Calu3 (cell line): ENCODE data around the gene CIB1. TPM values are rescaled to one million over a fixed set of nuclear protein-coding genes. Genes with fewer than 3 reads are reported as not detected.

ENCODE experiments used
- BruUV-seq: library from RNA; stranded (reverse); fragments of 400-500 nt; replicated peaks from 2 replicates; lab custom pipeline; 2021; lab: Mats Ljungman, UMichigan
- CTCF ChIA-PET: fragments of 300-600 bp; sonication (Branson Sonifier 250); formaldehyde crosslinking; loops from one replicate; lab custom pipeline; 2022; ENCODE audit warnings: antibody characterized with exemption; lab: Charles Lee
- DNase-seq: peaks from one replicate; pipeline ENCODE4 v3.0.0; 2022
- H3K27ac Mint-ChIP-seq: one replicate; pipeline ENCODE4 v1.8.0; 2022; ENCODE audit warnings: mixed read lengths; ENCODE audit not compliant: unreplicated experiment
- H3K27me3 Mint-ChIP-seq: one replicate; pipeline ENCODE4 v1.8.0; 2022; ENCODE audit warnings: mixed read lengths; ENCODE audit not compliant: unreplicated experiment
- H3K36me3 Mint-ChIP-seq: one replicate; pipeline ENCODE4 v1.8.0; 2022; ENCODE audit warnings: mild to moderate bottlenecking, moderate library complexity, mixed read lengths; ENCODE audit not compliant: insufficient read depth, unreplicated experiment
- H3K4me1 Mint-ChIP-seq: one replicate; pipeline ENCODE4 v1.8.0; 2022; ENCODE audit warnings: mild to moderate bottlenecking, low read depth, mixed read lengths; ENCODE audit not compliant: unreplicated experiment
- H3K4me3 Mint-ChIP-seq: one replicate; pipeline ENCODE4 v1.8.0; 2022; ENCODE audit warnings: mild to moderate bottlenecking, low read depth, moderate library complexity, mixed read lengths; ENCODE audit not compliant: unreplicated experiment
- H3K9me3 Mint-ChIP-seq: one replicate; pipeline ENCODE4 v1.8.0; 2022; ENCODE audit warnings: low read depth, mixed read lengths; ENCODE audit not compliant: unreplicated experiment
- CTCF ChIP-seq: fragments of 200-600 bp; IDR thresholded peaks from one replicate; pipeline ENCODE4 v1.8.0; 2022; ENCODE audit warnings: antibody characterized with exemption; ENCODE audit not compliant: unreplicated experiment
- intact Hi-C: fragments of 100-400 bp; cut with micrococcal nuclease; formaldehyde crosslinking; loops from one replicate; pipeline ENCODE4 v1.10.0; 2022; ENCODE audit not compliant: unreplicated experiment
- total RNA-seq: library from RNA; stranded (reverse); gene quantifications from 2 replicates; pipeline ENCODE4 v1.2.3, GENCODE V29; 2022

CIB1 gene
- total RNA-seq, 1 experiment from 2014 or later, result 82.8 TPM

DNA sequence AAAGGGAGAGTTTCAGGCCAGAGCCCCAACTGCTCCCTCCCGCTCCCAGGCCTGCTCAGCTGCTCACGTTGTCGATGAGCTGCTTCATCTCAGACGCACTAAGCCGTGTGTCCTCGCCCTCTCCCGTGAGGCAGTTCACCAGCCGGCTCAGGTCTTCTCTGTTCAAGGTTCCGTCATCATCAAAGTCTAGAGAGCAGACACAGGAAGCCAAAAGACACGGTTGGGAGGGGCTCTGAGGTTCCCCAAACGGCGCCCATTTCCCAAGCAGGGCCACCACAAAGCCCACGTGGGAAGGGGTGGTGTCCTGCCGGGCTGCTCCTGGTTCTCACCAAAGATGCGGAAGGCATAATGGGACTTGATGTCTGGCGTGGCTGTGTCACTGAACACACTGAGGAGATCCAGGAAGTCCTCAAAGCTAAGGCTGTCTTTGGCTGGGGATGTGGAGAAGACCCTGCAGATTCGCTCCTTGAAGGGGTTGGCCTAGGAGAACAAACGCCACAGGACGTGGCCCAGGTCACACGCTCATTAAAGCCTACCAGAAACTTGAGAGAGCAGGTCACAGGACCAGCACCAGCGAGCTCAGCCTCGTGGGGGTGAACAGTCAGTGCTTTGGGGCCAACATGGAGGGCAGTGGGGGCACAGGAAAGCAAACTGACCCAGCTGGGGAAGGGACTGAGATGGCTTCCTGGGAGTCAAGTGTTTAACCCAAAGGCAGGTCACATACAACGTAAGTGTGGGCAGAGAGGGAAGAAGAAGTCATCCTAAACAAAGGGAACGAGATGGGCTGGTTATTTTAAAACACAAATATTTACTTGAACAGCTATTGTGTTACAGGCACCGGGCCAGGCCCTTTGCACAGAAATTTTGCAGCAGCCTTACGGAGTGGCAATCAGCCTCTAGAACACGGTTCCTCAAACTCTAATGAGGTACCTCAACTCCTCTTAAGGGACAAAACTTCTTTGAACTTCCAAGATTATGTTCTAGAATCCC lies 2.4 kb downstream of the CIB1 start:
- H3K36me3 Mint-ChIP-seq, result peaks cover 86% of the 10 kb centered on the region
- CTCF ChIA-PET, result interaction anchor here (0.5 to 3.4 kb wide), 3 partner anchors 10 to 88 kb away, joined by 7 to 28 read pairs (median 8); no protein-coding TSS in a partner anchor
- H3K9me3 Mint-ChIP-seq, result no peaks in the 10 kb centered on the region
- H3K27me3 Mint-ChIP-seq, result no peaks in the 10 kb centered on the region
- no peak overlapping the region for H3K27ac Mint-ChIP-seq
- H3K4me3 Mint-ChIP-seq, result peak overlapping the region; percentile 77
- peaks cover 30% of the 10 kb centered on the region for H3K4me1 Mint-ChIP-seq
- no peak for DNase-seq
- intact Hi-C loops, result loop anchor here (2.0 kb wide), 1 partner anchor 33 kb away; the partner anchor contains the start of gene NGRN
- no peak for TF ChIP-seq CTCF
- no TSS peak for BruUV-seq

DNA sequence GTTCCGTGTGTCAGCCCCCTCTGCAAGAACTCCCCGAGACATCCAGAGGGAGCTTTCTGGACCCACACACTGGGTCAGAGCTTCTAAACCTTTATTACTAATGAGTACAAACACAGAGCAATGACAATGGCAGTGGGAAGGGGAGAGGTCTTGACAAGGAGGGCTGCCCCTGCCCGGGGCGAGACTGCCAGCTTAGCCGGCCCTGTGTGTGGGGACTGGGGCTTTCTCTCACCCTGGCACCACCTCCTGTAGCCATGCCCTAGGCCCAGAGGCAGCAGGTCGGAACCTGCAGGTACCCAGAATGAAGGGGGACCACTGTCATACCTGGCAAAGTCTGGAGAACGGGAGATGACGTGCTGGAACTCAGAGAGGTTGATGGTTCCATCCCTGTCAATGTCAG lies 3.1 kb downstream of the CIB1 start:
- no TSS peak for BruUV-seq
- H3K4me1 Mint-ChIP-seq, result peaks cover 30% of the 10 kb centered on the region
- no peak for TF ChIP-seq CTCF
- H3K27me3 Mint-ChIP-seq, result no peaks in the 10 kb centered on the region
- peaks cover 80% of the 10 kb centered on the region for H3K36me3 Mint-ChIP-seq
- no peak for DNase-seq
- intact Hi-C loops, result no loop called here
- peak overlapping the region; percentile 13 for H3K4me3 Mint-ChIP-seq
- no peaks in the 10 kb centered on the region for H3K9me3 Mint-ChIP-seq
- no peak overlapping the region for H3K27ac Mint-ChIP-seq
- CTCF ChIA-PET, result interaction anchor here (0.5 to 2.1 kb wide), 2 partner anchors 86 to 87 kb away, joined by 7 to 8 read pairs; no protein-coding TSS in a partner anchor

DNA sequence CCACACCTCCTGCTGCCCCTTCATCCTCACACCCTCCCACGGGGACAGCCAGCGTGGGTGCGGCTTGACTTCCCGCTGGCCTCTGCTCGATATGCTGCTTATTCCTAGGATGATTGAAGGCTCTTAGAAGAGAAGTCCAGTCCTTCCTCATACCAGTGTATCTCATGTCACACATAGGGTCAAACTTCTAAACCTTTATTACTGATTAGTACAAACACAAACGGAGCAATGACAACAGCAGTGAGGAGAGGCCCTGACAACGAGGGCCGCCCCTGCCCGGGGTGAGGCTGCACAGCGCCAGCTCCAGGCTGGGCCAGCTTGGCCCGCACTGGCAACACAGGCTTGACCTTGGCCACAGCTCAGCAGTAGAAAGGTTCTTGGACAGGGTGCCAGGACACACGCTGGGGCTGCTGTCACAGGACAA lies 3.7 kb downstream of the CIB1 start:
- H3K27ac Mint-ChIP-seq, result peak overlapping the region; percentile 78
- BruUV-seq, result no TSS peak
- H3K27me3 Mint-ChIP-seq, result no peaks in the 10 kb centered on the region
- peaks cover 80% of the 10 kb centered on the region for H3K36me3 Mint-ChIP-seq
- peak overlapping the region; percentile 13 for H3K4me3 Mint-ChIP-seq
- intact Hi-C loops, result no loop called here
- CTCF ChIA-PET, result interaction anchor here (2.1 kb wide), 1 partner anchor 87 kb away, joined by 8 read pairs; no protein-coding TSS in a partner anchor
- no peaks in the 10 kb centered on the region for H3K9me3 Mint-ChIP-seq
- peak; percentile 40 for DNase-seq
- peaks cover 27% of the 10 kb centered on the region for H3K4me1 Mint-ChIP-seq
- TF ChIP-seq CTCF, result no peak

DNA sequence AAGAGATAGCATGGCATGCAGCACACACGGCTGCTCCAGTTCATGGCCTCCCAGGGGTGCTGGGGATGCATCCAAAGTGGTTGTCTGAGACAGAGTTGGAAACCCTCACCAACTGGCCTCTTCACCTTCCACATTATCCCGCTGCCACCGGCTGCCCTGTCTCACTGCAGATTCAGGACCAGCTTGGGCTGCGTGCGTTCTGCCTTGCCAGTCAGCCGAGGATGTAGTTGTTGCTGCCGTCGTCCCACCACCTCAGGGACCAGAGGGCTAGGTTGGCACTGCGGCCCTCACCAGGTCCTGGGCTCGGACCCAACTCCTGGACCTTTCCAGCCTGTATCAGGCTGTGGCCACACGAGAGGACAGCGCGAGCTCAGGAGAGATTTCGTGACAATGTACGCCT lies 4.8 kb downstream of the CIB1 start:
- no peaks in the 10 kb centered on the region for H3K9me3 Mint-ChIP-seq
- TSS peak; percentile 69 for BruUV-seq
- no peak for TF ChIP-seq CTCF
- no peaks in the 10 kb centered on the region for H3K27me3 Mint-ChIP-seq
- peaks cover 80% of the 10 kb centered on the region for H3K36me3 Mint-ChIP-seq
- no peak overlapping the region for H3K4me3 Mint-ChIP-seq
- CTCF ChIA-PET, result no interaction called here
- DNase-seq, result no peak
- intact Hi-C loops, result no loop called here
- peak overlapping the region; percentile 78 for H3K27ac Mint-ChIP-seq
- peaks cover 19% of the 10 kb centered on the region for H3K4me1 Mint-ChIP-seq
